ENCODE data around the gene CDHR5. TPM values are rescaled to one million over a fixed set of nuclear protein-coding genes. Genes with fewer than 3 reads are reported as not detected.

CDHR5 gene
- polyA plus RNA-seq, 3 donors from 2014 or later = not detected

DNA sequence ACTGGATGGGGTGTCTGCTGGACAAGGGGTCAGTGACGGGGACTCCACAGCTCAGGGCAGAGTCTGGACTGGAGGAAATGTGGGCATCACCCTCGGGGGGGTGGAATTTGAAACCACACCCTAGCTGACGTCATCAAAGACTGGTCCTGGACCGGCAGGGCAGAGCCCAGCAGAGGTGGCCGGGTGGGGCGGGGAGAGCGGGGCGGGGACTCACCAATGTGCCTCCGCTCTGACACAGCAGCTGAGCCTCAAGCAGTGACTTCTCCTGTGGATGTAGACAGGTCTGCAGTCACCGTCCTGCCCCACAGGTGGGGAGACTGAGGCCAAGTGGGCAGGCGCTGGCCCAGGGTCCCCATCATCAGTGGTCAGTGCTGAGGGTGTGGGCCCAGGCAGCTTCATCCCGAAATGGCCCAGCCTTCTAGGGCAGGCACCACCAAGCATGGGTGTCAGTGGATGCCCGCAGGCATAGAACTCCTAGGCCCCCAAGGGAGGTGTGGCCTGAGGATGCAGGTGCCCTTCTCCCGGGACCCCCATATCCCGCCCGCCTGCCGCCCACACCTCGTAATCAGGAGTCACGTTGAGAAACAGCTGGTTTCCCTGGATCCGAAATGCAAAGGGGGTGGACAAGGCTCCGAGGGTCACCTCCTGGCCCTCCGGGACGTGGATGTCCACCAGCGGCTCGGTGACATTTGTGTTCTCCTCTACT is 603 bp downstream of the CDHR5 start:
- H3K4me3 Mint-ChIP-seq = no peak overlapping the region
- H3K9me3 Mint-ChIP-seq = peaks cover 0 to 2% (median 0%) of the 10 kb centered on the region in 6 donors
- peaks cover 0 to 3% (median 0%) of the 10 kb centered on the region in 3 donors for H3K36me3 Mint-ChIP-seq
- no peak overlapping the region for H3K27ac Mint-ChIP-seq
- DNase-seq = no peak
- peaks cover 7 to 16% (median 13%) of the 10 kb centered on the region in 3 donors for H3K27me3 Mint-ChIP-seq (ENCODE audit: low read depth in 3 of 3)
- peaks cover 13 to 16% of the 10 kb centered on the region in 2 donors for H3K4me1 Mint-ChIP-seq

DNA sequence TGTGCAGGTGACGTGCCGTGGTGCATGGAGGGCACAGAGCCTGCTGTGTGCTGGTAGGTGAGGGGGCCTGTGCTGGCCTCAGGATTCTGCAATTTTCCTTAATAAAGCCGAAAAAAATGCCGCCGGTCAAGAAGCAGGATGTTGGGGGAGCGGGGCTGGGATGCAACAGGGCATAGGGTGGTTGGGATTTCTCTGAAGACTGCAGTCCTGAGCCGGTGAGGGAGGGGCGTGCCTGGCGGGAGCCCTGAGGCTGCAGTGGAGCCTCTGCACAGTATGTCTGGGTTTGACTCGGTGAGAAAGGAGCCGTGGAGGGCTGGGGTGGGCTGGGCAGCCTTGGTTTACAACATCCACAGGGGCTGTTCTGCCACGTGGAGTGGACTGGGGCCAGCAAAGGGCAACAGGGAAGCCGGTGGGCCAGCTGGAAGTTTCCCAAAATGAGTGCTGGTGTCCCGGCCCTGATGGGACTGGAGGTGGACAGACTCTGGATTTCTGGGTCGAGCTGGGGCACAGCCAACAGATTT is 1.3 kb downstream of the CDHR5 start:
- DNase-seq = no peak
- Mint-ChIP-seq H3K36me3 (peaks cover 0 to under 1% (median 0%) of the 10 kb centered on the region in 3 donors), H3K27ac (peak overlapping the region in 1 of 6 donors; percentile 40), H3K27me3 (ENCODE audit: low read depth in 3 of 3) (peaks cover 3 to 10% (median 8%) of the 10 kb centered on the region in 3 donors), H3K4me3 (no peak overlapping the region), H3K4me1 (peaks cover 6 to 9% of the 10 kb centered on the region in 2 donors), H3K9me3 (peaks cover 0 to 2% (median 0%) of the 10 kb centered on the region in 6 donors)

DNA sequence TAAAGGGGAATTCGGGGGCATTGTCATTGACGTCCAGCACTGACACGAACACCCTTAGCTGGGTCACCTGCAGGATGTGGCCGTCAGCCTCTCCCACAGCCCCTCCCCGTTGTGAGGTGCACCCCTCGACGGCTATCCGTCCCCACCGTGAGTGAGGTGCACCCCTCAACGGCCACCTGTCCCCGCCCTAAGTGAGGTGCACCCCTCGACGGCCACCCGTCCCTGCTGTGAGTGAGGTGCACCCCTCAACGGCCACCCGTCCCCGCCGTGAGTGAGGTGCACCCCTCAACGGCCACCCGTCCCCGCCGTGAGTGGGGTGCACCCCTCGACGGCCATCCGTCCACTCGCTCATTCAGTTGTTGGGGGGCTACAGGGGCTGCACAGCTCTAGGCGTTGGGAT is 2.9 kb downstream of the CDHR5 start:
- Mint-ChIP-seq H3K27me3 (ENCODE audit: low read depth in 3 of 3) (peaks cover 0 to 3% (median under 1%) of the 10 kb centered on the region in 3 donors), H3K27ac (no peak overlapping the region)
- DNase-seq = no peak

DNA sequence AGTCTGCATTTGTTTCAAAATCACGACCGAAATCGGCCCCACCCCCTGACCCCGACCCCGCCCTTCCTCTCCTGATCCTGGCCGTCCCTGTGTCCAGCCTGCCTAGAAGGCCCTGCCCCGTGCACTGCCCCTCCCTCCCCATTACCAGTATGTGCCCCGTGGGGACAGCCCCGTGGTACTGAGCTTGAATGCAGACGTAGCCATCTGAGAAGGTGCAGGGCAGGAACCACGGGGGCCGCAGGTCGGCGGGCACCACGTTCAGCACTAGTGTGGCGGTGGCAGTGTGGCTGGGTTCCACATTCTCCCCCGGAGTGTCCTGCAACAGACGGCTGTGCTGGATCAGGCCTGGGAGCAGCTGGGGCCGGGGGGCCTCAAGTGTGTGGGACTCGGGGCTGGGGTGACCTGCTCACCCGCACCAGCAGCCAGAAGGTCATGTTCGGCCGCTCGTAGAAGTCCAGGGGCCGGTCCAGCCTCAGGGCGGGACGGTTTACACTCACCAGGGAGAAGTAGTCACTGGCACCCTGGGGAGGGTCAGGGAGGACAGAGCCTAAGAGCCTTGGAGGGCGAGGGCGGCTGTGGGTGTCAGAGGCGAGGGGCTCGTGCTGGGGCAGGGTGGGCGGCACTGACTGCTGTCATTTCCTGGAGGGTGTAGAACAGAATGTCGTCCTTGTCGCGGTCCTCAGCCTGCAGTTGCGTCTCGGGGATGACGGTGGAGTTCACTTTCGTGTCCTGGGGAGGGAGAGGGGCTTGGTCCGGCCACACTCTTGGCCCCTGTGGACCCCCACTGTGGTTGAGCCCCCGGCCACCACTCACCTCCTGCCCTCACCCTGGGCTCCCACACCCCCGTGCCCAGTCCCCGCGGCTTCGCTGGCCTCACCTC is 3.6 kb downstream of the CDHR5 start:
- no peaks in the 10 kb centered on the region for H3K9me3 Mint-ChIP-seq
- no peak overlapping the region for H3K27ac Mint-ChIP-seq
- H3K4me1 Mint-ChIP-seq = peaks cover 3 to 6% of the 10 kb centered on the region in 2 donors
- no peak overlapping the region for H3K4me3 Mint-ChIP-seq
- H3K36me3 Mint-ChIP-seq = no peaks in the 10 kb centered on the region
- no peak for DNase-seq
- peaks cover 0 to 4% (median 3%) of the 10 kb centered on the region in 3 donors for H3K27me3 Mint-ChIP-seq (ENCODE audit: low read depth in 3 of 3)

More for the DNA sequence above, 2.9 kb downstream of the CDHR5 start:
- Mint-ChIP-seq H3K36me3 (no peaks in the 10 kb centered on the region), H3K4me1 (no peaks in the 10 kb centered on the region), H3K9me3 (no peaks in the 10 kb centered on the region), H3K4me3 (no peak overlapping the region)

DNA sequence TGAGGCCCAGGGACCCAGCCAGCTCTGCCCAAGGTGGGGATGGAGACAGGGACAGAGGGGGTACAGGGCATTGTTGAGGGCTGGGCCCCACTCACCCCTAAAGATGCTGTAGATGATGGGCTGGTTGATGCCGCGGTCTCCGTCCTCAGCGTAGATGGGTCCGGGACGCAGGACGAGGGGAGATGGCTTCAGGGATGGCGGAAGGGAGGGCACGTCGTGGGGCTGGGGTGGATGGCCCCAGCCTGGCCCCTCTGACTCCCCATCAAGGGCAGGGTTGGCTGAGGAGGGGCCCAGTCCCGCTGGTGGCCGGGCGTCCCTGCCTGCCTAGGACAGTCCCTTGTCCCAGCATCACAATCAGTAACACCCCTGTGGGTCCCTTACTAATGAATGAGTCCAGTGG is 4.6 kb downstream of the CDHR5 start:
- no peak for DNase-seq
- no peak overlapping the region for H3K4me3 Mint-ChIP-seq
- no peak overlapping the region for H3K27ac Mint-ChIP-seq
- H3K9me3 Mint-ChIP-seq = no peaks in the 10 kb centered on the region
- peaks cover 7 to 11% of the 10 kb centered on the region in 2 donors for H3K4me1 Mint-ChIP-seq
- H3K27me3 Mint-ChIP-seq (ENCODE audit: low read depth in 3 of 3) = peaks cover 0 to 10% (median 3%) of the 10 kb centered on the region in 3 donors
- no peaks in the 10 kb centered on the region for H3K36me3 Mint-ChIP-seq

DNA sequence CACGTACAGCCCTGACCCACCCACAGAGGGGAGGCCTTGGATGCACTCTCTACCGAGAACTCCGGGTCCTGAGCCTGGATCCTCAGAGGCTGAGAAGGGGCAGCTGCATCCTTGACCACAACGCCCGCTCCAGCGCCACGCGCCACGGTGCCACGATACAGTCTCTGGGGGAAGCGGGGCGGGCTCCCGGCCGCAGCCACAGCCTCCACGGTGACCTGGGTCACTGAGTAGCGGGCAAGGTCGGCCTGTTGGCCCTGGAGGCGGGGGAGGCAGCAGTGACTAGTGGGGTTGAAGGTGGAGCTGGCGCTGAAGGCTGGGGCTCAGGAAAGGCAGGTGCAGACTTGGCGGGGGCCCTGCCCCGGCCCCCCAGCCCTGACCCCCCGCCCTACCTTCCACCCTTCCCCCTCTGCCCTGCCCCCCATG is 5.1 kb downstream of the CDHR5 start:
- Mint-ChIP-seq H3K27ac (no peak overlapping the region), H3K36me3 (no peaks in the 10 kb centered on the region), H3K27me3 (ENCODE audit: low read depth in 3 of 3) (peaks cover 0 to 10% (median 3%) of the 10 kb centered on the region in 3 donors), H3K9me3 (no peaks in the 10 kb centered on the region), H3K4me3 (no peak overlapping the region), H3K4me1 (peaks cover 7 to 11% of the 10 kb centered on the region in 2 donors)
- no peak for DNase-seq

DNA sequence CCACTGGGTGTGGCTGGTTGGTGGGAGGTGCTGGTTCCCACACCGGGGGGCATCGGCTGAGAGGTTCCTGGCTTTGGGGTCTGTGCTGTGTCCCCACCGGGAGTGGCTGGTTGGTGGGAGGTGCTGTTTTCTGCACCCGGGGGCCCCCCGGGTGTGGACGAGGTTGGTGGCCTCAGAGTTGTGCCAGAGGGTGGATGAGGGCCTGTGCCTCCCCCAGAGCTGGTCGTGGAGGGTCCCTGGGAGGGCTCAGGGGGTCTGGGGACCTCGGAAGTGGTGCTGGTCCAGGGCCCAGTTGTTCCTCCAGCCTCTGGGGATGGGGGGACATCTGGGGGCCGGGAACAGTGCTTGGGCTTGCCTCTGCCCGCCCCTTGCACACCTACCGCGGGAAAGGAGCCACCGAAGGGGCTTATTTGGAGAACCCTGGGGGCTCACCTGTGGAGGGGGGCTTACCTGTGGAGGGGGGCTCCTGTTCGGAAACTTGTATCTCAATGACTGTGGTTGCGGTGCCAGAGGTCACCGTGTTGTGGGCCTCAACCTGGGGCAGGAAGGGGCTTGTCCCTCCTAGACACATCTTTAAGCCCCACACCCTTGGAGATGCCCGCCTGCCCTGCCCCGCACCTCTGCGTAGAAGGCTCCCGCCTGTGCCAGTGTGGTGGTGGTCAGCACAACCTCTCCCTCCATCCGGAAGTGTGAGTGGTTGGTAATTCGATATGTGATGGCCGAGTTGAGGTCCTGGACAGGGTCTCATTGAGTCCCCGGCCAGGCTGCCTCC is 5.7 kb downstream of the CDHR5 start:
- DNase-seq = no peak
- no peaks in the 10 kb centered on the region for H3K9me3 Mint-ChIP-seq
- peaks cover 5 to 12% (median 7%) of the 10 kb centered on the region in 3 donors for H3K27me3 Mint-ChIP-seq (ENCODE audit: low read depth in 3 of 3)
- H3K36me3 Mint-ChIP-seq = no peaks in the 10 kb centered on the region
- peaks cover 10 to 16% of the 10 kb centered on the region in 2 donors for H3K4me1 Mint-ChIP-seq
- H3K27ac Mint-ChIP-seq = no peak overlapping the region
- no peak overlapping the region for H3K4me3 Mint-ChIP-seq

DNA sequence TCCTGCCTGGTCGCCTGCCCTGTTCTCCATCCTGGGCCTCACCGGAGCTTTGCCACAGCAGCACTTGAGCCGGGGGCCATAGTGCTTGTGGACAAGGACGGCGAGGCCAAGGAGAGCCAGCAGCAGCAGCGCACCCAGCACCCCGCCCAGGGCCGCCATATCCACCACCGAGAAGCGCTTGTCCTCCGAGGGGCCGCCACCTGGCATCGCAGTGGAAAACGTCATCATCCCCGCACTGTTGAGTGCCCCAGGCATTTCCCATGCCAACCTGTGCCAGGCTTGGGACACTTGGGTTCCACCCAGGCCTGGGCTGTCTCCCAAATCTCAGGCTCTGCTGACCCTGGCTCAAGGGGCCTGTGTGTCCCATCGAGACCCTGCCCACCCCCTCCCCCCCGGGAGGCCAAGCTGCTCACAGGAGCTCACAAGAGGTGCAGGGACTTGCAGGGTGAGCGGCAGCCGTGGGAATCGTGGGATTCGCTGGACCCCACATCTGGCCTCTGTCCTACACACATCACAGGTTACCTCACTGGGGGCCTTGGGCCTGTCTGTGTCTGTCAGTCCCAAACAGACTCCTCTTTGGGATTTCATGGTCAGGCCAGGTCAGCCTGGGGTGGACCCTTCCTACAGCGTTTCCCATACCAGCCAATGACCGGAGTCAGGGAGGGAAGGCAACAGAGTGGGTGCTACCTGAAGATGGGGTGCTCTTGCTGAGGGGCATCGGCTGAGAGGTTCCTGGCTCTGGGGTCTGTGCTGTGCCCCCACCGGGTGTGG is 6.7 kb downstream of the CDHR5 start:
- no peak for DNase-seq
- Mint-ChIP-seq H3K4me1 (peaks cover 10 to 16% of the 10 kb centered on the region in 2 donors), H3K4me3 (no peak overlapping the region), H3K27me3 (ENCODE audit: low read depth in 3 of 3) (peaks cover 5 to 12% (median 6%) of the 10 kb centered on the region in 3 donors), H3K27ac (no peak overlapping the region), H3K36me3 (no peaks in the 10 kb centered on the region), H3K9me3 (no peaks in the 10 kb centered on the region)

DNA sequence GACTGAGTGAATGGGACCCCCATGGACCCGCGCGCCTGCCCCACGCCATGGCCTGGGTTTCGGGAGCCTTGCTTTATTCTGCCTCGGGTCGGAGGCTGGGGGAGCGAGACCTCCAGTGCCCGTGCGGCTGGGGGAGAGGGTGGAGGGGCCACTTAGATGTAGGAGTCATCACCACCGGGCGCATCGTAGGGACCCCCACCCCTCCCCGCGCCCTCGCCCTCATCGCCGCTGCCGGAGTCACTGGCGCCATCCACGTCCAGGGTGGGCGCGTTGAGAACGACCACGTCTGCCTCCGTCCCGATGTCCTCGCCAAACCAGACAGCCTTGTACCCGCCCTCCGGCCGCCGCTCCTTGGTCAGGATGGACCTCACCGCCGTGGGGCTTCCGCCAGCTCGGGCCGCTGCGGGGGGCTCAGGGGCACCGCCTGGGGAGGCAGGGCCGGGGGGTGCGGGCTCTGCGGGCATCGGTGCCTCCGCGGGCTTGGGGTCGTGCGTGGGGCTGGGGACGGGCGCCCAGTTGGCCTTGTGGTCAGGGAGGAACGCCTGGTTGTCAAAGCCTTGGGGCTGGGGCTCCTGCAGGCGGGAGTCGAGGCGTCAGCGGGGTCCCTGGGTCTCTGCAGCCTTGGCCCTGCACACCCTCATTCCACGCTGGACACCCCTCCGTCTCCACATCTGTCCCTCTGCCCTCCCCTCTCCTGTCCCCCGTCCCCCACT is 7.4 kb downstream of the CDHR5 start:
- DNase-seq = no peak

DNA sequence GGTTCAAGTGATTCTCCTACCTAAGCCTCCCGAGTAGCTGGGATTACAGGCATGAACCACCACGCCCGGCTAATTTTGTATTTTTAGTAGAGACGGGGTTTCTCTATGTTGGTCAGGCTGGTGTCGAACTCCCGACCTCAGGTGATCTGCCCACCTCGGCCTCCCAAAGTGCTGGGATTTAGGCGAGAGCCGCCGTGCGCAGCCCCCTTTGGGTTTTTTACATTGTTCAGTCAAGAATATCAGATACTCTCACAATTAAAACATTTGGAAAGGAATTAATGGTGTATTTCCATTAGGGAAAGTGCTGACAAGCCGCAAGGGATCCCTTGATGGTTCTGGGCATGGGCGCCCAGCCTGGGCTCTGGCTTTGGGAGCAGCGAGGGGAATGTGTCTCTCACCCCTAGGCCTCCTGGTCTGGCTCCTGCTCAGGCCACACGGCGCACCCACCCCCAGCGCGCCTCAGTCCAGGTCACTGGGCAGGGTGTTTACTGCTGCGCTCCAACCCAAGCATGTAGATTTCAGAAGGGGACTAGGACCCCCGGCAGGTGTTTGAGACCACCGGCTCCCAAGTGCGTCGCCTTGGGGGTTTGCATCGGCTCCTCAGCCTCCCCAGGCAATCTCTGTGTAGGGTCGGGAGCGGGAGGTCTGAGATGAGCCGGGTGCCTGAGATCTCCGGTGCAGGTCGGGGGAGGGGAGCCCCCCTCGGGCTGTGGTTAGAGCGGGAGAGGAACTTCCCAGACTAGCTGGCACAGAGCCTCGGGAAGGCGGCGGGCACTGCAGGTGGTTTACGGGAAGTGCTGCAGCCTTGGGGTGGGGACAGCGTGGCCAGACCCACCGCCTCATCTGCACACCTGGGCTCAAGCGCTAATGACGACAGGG is 8.2 kb downstream of the CDHR5 start:
- H3K27ac Mint-ChIP-seq = peak overlapping the region; percentile 85 to 93 (median 90)
- no peak for DNase-seq
- no peaks in the 10 kb centered on the region for H3K9me3 Mint-ChIP-seq
- peaks cover 15 to 16% of the 10 kb centered on the region in 2 donors for H3K4me1 Mint-ChIP-seq
- H3K4me3 Mint-ChIP-seq = peak overlapping the region; percentile 90 to 95 (median 93)
- H3K36me3 Mint-ChIP-seq = peaks cover 0 to 7% (median 3%) of the 10 kb centered on the region in 3 donors
- H3K27me3 Mint-ChIP-seq (ENCODE audit: low read depth in 3 of 3) = peaks cover 5 to 12% (median 6%) of the 10 kb centered on the region in 3 donors

More for the DNA sequence above, 7.4 kb downstream of the CDHR5 start:
- Mint-ChIP-seq H3K27ac (no peak overlapping the region), H3K27me3 (ENCODE audit: low read depth in 3 of 3) (peaks cover 5 to 12% (median 6%) of the 10 kb centered on the region in 3 donors), H3K36me3 (peaks cover 0 to 1% (median 0%) of the 10 kb centered on the region in 3 donors), H3K4me1 (peaks cover 11 to 16% of the 10 kb centered on the region in 2 donors), H3K9me3 (no peaks in the 10 kb centered on the region), H3K4me3 (no peak overlapping the region)

DNA sequence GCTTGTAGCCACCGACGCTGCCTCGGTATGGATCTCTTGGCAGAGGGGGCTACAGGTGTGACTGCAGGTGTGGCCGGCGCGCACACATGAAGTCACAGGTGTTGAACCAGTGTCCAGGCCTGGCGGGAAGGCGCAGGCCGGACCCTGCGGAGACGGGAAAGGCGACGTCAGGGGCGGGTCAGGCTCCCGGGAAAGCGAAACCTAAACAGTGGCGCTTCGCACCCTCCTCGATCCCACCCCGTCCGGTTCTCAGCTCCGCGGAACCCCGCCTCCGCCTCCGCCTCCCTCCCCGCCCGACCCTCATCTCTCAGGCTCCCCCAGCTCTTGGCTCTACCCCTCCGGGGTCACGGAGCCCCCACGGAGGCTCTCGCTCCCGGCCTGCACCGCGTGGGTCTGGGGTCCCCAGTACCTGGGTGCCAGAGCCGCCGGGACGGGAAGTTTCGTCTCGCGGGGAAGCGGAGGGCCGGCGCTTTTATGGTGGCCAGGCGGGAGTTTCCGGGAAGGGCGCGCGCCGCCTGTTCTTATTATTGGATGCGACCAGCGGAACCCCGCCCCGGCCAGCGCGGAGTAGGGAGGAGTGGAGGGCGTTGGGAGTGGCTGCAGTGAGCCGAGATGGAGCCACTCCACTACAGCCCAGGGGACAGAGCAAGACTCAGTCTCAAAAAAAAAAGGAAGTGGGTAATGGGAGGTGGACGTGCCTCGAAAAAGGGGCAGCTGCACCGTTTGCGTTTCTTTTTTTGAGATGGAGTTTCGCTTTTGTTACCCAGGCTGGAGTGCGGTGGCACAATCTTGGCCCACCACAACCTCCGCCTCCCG is 9.0 kb downstream of the CDHR5 start, which contains the start of gene IRF7:
IRF7 (minus strand) TSS at position 447 of the 816 bp plus-strand sequence. CDS start 586 bp downstream, outside the sequence.
- peak; percentile 85 to 87 (median 86) for DNase-seq
- H3K36me3 Mint-ChIP-seq = peaks cover 0 to 7% (median 3%) of the 10 kb centered on the region in 3 donors
- peak within 1 kb of the TSS; percentile 88 to 96 (median 92) for H3K27ac Mint-ChIP-seq
- H3K27me3 Mint-ChIP-seq (ENCODE audit: low read depth in 3 of 3) = peaks cover 5 to 12% (median 8%) of the 10 kb centered on the region in 3 donors
- H3K4me1 Mint-ChIP-seq = peaks cover 15 to 16% of the 10 kb centered on the region in 2 donors
- peak within 1 kb of the TSS; percentile 90 to 95 (median 93) for H3K4me3 Mint-ChIP-seq
- no peaks in the 10 kb centered on the region for H3K9me3 Mint-ChIP-seq
